ENCODE data around the gene OVAAL.
"Not testable (repeated sequence)": the region's sequence is repeated elsewhere in the genome, so short reads cannot be mapped to it uniquely, and the experiment has no call there.

OVAAL gene

DNA sequence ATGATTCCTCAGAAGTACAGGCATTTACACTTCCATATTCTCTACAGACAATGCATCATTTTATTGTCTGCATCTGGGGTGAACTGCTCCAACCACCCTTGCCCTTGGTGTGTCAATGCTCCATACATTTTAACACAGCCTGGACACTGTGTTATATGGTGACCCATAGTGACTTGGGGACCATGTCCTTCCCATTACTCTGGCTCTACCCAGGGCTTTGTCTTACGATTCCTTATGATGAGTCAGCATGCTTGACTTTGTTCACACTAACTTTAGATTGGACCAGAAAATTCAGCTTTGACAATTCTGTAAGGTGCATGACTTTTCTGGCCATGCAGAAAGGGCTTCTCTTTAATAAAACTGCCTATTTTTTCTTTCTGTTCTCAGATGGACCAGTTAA lies 6.8 kb upstream of the OVAAL start:
- Histone ChIP-seq H3K27ac (ENCODE audit: insufficient read depth, low read length, poor library complexity, severe bottlenecking) (no peak overlapping the region), H3K36me3 (ENCODE audit: control insufficient read depth, insufficient read depth, low read length) (no peaks in the 10 kb centered on the region), H3K27me3 (replicated peaks; ENCODE audit: control insufficient read depth, insufficient read depth, low read length, poor library complexity, severe bottlenecking) (no peaks in the 10 kb centered on the region), H3K9me3 (ENCODE audit: control insufficient read depth, low read length) (no peaks in the 10 kb centered on the region), H3K4me1 (ENCODE audit: control insufficient read depth, insufficient read depth, low read length, poor library complexity, severe bottlenecking) (no peaks in the 10 kb centered on the region), H3K4me3 (ENCODE audit: insufficient read depth, low read depth, low read length, poor library complexity, severe bottlenecking) (no peak overlapping the region)
- DNase-seq = no peak

GRCh38 chr1:180553046-180553445 lies 5.7 kb upstream of the OVAAL start:
- not testable (repeated sequence) for H3K4me1 ChIP-seq (ENCODE audit: control insufficient read depth, insufficient read depth, low read length, poor library complexity, severe bottlenecking); H3K27me3 ChIP-seq (replicated peaks; ENCODE audit: control insufficient read depth, insufficient read depth, low read length, poor library complexity, severe bottlenecking); H3K27ac ChIP-seq (ENCODE audit: insufficient read depth, low read length, poor library complexity, severe bottlenecking); H3K36me3 ChIP-seq (ENCODE audit: control insufficient read depth, insufficient read depth, low read length); H3K4me3 ChIP-seq (ENCODE audit: insufficient read depth, low read depth, low read length, poor library complexity, severe bottlenecking); DNase-seq; H3K9me3 ChIP-seq (ENCODE audit: control insufficient read depth, low read length)

DNA sequence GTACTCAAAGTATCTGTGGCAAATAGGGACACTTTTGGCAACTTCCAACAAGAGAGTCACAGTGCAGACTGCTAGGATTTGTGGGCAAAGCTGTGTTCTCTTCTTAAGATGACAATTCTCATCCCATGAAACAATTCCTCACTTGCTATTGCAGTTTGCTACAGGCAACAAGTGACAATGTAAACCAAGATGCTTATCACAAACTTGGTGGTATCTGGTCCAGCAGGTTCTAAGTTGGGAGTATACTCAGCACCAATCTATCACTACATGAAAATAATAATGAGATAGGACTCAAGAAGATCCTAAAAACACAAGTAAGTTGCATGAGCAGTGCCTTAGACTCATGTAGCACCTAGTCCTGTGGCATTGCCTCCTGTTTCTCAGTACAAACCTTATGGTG lies 3.4 kb upstream of the OVAAL start:
- DNase-seq = no peak
- H3K4me1 ChIP-seq (ENCODE audit: control insufficient read depth, insufficient read depth, low read length, poor library complexity, severe bottlenecking) = no peaks in the 10 kb centered on the region
- no peaks in the 10 kb centered on the region for H3K9me3 ChIP-seq (ENCODE audit: control insufficient read depth, low read length)
- no peaks in the 10 kb centered on the region for H3K36me3 ChIP-seq (ENCODE audit: control insufficient read depth, insufficient read depth, low read length)
- H3K27ac ChIP-seq (ENCODE audit: insufficient read depth, low read length, poor library complexity, severe bottlenecking) = no peak overlapping the region
- H3K27me3 ChIP-seq (replicated peaks; ENCODE audit: control insufficient read depth, insufficient read depth, low read length, poor library complexity, severe bottlenecking) = no peaks in the 10 kb centered on the region
- H3K4me3 ChIP-seq (ENCODE audit: insufficient read depth, low read depth, low read length, poor library complexity, severe bottlenecking) = no peak overlapping the region

DNA sequence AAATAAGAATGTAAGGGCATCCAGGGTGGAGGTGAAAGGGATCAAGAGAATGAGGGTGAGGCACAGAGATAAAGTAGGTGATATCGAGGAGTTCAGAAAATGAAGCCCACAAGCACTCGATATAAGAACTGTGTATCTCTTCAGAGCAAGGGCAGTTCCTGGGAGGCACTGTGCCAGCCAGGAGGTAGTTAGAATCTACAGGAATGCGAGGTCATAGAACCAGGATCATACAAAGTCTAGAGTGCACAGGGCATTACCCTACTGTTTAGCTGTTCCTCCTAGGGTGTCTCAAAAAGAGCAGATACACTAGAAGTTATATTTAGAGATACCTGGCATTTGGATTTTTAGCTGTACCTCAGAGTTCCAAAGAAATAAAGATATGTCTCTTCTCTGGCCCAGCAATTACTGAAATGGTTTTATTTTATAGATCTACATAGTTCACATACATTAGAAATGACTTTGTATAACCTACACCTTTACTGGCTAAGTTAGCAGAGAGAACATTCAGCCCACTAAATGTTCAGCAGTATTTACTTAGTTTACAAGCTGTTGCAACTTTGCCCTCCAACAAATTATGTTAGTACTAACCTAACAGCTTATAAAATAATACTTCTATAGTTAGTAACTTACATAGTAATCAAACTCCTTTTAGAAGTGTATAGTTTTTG lies 1.6 kb downstream of the OVAAL start:
- DNase-seq = no peak
- H3K4me3 ChIP-seq (ENCODE audit: insufficient read depth, low read depth, low read length, poor library complexity, severe bottlenecking) = no peak overlapping the region
- H3K36me3 ChIP-seq (ENCODE audit: control insufficient read depth, insufficient read depth, low read length) = no peaks in the 10 kb centered on the region
- H3K4me1 ChIP-seq (ENCODE audit: control insufficient read depth, insufficient read depth, low read length, poor library complexity, severe bottlenecking) = no peaks in the 10 kb centered on the region
- H3K27me3 ChIP-seq (replicated peaks; ENCODE audit: control insufficient read depth, insufficient read depth, low read length, poor library complexity, severe bottlenecking) = no peaks in the 10 kb centered on the region
- H3K9me3 ChIP-seq (ENCODE audit: control insufficient read depth, low read length) = no peaks in the 10 kb centered on the region
- no peak overlapping the region for H3K27ac ChIP-seq (ENCODE audit: insufficient read depth, low read length, poor library complexity, severe bottlenecking)

DNA sequence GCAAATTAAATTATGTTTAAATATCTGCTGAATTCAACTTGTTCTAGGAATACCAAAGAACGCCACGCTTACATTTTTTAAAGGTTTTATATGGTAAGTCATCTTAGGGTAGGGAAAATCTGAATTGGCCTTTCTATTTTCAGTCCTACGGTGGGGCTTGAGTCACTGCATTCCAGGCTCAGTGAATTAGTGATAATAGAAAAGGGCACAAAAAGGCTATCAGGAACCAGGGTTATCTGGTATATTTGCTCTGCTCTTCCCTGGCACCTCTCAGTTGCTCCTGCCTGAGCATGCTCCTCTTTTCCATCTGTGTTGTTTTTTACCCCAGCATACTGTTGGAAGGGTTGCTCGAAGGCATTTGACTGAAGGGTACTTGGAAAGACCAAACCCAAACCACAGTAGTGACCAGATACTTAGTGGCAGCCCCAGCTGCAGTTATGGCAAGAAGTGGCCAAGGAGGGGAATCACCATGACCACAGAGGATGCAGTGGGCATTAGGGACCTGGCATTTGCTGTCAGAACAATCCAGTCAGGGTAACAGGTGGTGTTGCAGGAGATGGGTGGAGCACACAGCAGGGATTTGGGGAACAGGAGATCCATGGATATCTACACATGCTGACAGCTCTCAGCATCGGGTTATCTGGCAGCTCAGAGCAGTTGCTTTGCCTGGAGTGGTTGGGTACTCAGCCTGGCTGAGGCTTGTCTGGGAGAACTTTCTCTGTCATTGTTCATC lies 2.3 kb downstream of the OVAAL start:
- H3K9me3 ChIP-seq (ENCODE audit: control insufficient read depth, low read length) = no peaks in the 10 kb centered on the region
- H3K36me3 ChIP-seq (ENCODE audit: control insufficient read depth, insufficient read depth, low read length) = no peaks in the 10 kb centered on the region
- no peaks in the 10 kb centered on the region for H3K27me3 ChIP-seq (replicated peaks; ENCODE audit: control insufficient read depth, insufficient read depth, low read length, poor library complexity, severe bottlenecking)
- H3K27ac ChIP-seq (ENCODE audit: insufficient read depth, low read length, poor library complexity, severe bottlenecking) = no peak overlapping the region
- H3K4me3 ChIP-seq (ENCODE audit: insufficient read depth, low read depth, low read length, poor library complexity, severe bottlenecking) = no peak overlapping the region
- H3K4me1 ChIP-seq (ENCODE audit: control insufficient read depth, insufficient read depth, low read length, poor library complexity, severe bottlenecking) = no peaks in the 10 kb centered on the region
- DNase-seq = no peak

- no peak overlapping the region for H3K27ac ChIP-seq (ENCODE audit: insufficient read depth, low read length, poor library complexity, severe bottlenecking)
- H3K36me3 ChIP-seq (ENCODE audit: control insufficient read depth, insufficient read depth, low read length) = no peaks in the 10 kb centered on the region
- H3K9me3 ChIP-seq (ENCODE audit: control insufficient read depth, low read length) = no peaks in the 10 kb centered on the region
- H3K4me3 ChIP-seq (ENCODE audit: insufficient read depth, low read depth, low read length, poor library complexity, severe bottlenecking) = no peak overlapping the region
- no peak for DNase-seq
- H3K27me3 ChIP-seq (replicated peaks; ENCODE audit: control insufficient read depth, insufficient read depth, low read length, poor library complexity, severe bottlenecking) = no peaks in the 10 kb centered on the region
- no peaks in the 10 kb centered on the region for H3K4me1 ChIP-seq (ENCODE audit: control insufficient read depth, insufficient read depth, low read length, poor library complexity, severe bottlenecking)
These were observed 3.9 kb downstream of the OVAAL start for GRCh38 chr1:180562640-180563025.

- DNase-seq = no peak
- Histone ChIP-seq H3K4me1 (ENCODE audit: control insufficient read depth, insufficient read depth, low read length, poor library complexity, severe bottlenecking) (no peaks in the 10 kb centered on the region), H3K27ac (ENCODE audit: insufficient read depth, low read length, poor library complexity, severe bottlenecking) (no peak overlapping the region)
These were observed 4.5 kb downstream of the OVAAL start for GRCh38 chr1:180563026-180563827.

GRCh38 chr1:180565121-180565871 lies 6.5 kb downstream of the OVAAL start:
- Histone ChIP-seq H3K36me3 (ENCODE audit: control insufficient read depth, insufficient read depth, low read length) (no peaks in the 10 kb centered on the region), H3K4me1 (ENCODE audit: control insufficient read depth, insufficient read depth, low read length, poor library complexity, severe bottlenecking) (no peaks in the 10 kb centered on the region)

More at GRCh38 chr1:180563026-180563827, 4.5 kb downstream of the OVAAL start:
- Histone ChIP-seq H3K9me3 (ENCODE audit: control insufficient read depth, low read length) (no peaks in the 10 kb centered on the region), H3K27me3 (replicated peaks; ENCODE audit: control insufficient read depth, insufficient read depth, low read length, poor library complexity, severe bottlenecking) (no peaks in the 10 kb centered on the region), H3K36me3 (ENCODE audit: control insufficient read depth, insufficient read depth, low read length) (no peaks in the 10 kb centered on the region), H3K4me3 (ENCODE audit: insufficient read depth, low read depth, low read length, poor library complexity, severe bottlenecking) (no peak overlapping the region)

DNA sequence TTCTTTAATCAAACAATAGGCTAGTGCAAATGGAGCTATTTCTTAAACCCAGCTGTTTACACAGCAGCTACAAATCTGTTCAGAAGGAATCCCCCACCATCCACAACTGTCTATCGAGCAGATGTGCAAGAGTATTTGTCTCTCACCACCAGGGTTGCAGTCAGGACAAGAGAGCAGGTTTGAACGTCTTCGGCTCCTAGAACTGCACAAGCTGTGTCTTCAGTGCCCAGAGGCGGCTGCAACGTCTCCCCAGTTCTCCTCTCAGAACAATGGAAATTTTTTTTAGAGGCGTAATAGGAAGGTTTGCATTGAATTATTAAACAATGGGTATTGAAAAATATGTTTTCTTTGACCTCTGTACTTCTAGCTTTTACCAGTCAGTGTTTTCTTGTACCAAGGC lies 7.3 kb downstream of the OVAAL start:
- no peaks in the 10 kb centered on the region for H3K36me3 ChIP-seq (ENCODE audit: control insufficient read depth, insufficient read depth, low read length)
- no peaks in the 10 kb centered on the region for H3K9me3 ChIP-seq (ENCODE audit: control insufficient read depth, low read length)
- no peak for DNase-seq
- H3K27me3 ChIP-seq (replicated peaks; ENCODE audit: control insufficient read depth, insufficient read depth, low read length, poor library complexity, severe bottlenecking) = no peaks in the 10 kb centered on the region
- H3K4me1 ChIP-seq (ENCODE audit: control insufficient read depth, insufficient read depth, low read length, poor library complexity, severe bottlenecking) = no peaks in the 10 kb centered on the region
- H3K4me3 ChIP-seq (ENCODE audit: insufficient read depth, low read depth, low read length, poor library complexity, severe bottlenecking) = no peak overlapping the region
- H3K27ac ChIP-seq (ENCODE audit: insufficient read depth, low read length, poor library complexity, severe bottlenecking) = no peak overlapping the region

More at GRCh38 chr1:180565121-180565871, 6.5 kb downstream of the OVAAL start:
- no peaks in the 10 kb centered on the region for H3K9me3 ChIP-seq (ENCODE audit: control insufficient read depth, low read length)
- H3K27ac ChIP-seq (ENCODE audit: insufficient read depth, low read length, poor library complexity, severe bottlenecking) = no peak overlapping the region
- H3K27me3 ChIP-seq (replicated peaks; ENCODE audit: control insufficient read depth, insufficient read depth, low read length, poor library complexity, severe bottlenecking) = no peaks in the 10 kb centered on the region
- H3K4me3 ChIP-seq (ENCODE audit: insufficient read depth, low read depth, low read length, poor library complexity, severe bottlenecking) = no peak overlapping the region
- DNase-seq = no peak

Measured in effector memory CD4-positive, alpha-beta T cell (primary cell).